ENCODE results near the gene PPP3CA.

PPP3CA gene

GRCh38 chr4:101329592-101329991 is 17.7 kb downstream of the PPP3CA start:
- DNase-seq: no peak

- peak; percentile 88 for DNase-seq
These were observed 19.2 kb downstream of the PPP3CA start for GRCh38 chr4:101328063-101328602.

GRCh38 chr4:101326576-101326975 is 20.8 kb downstream of the PPP3CA start:
- DNase-seq: no peak

GRCh38 chr4:101322743-101323142 is 24.6 kb downstream of the PPP3CA start:
- DNase-seq: no peak

GRCh38 chr4:101321481-101322042 is 25.8 kb downstream of the PPP3CA start:
- DNase-seq: no peak

- DNase-seq: no peak
These were observed 31.5 kb downstream of the PPP3CA start for GRCh38 chr4:101315786-101316185.

- no peak for DNase-seq
These were observed 32.3 kb downstream of the PPP3CA start for GRCh38 chr4:101315041-101315440.

GRCh38 chr4:101309925-101310324 is 37.4 kb downstream of the PPP3CA start:
- DNase-seq: no peak

GRCh38 chr4:101307899-101308298 is 39.4 kb downstream of the PPP3CA start:
- no peak for DNase-seq

GRCh38 chr4:101306764-101307615 is 40.3 kb downstream of the PPP3CA start:
- DNase-seq: no peak

GRCh38 chr4:101306225-101306624 is 41.1 kb downstream of the PPP3CA start:
- DNase-seq: peak; percentile 13

- no peak for DNase-seq
These were observed 42.4 kb downstream of the PPP3CA start for GRCh38 chr4:101304916-101305315.

GRCh38 chr4:101299899-101300540 is 47.3 kb downstream of the PPP3CA start:
- DNase-seq: no peak

GRCh38 chr4:101299021-101299420 is 48.3 kb downstream of the PPP3CA start:
- no peak for DNase-seq

- no peak for DNase-seq
These were observed 51.6 kb downstream of the PPP3CA start for GRCh38 chr4:101295691-101296090.

GRCh38 chr4:101294597-101294996 is 52.7 kb downstream of the PPP3CA start:
- DNase-seq: no peak

- no peak for DNase-seq
These were observed 54.4 kb downstream of the PPP3CA start for GRCh38 chr4:101292901-101293300.

GRCh38 chr4:101292214-101292613 is 55.1 kb downstream of the PPP3CA start:
- DNase-seq: no peak

- no peak for DNase-seq
These were observed 56.1 kb downstream of the PPP3CA start for GRCh38 chr4:101291198-101291597.

- no peak for DNase-seq
These were observed 56.7 kb downstream of the PPP3CA start for GRCh38 chr4:101290654-101291053.

GRCh38 chr4:101289306-101289705 is 58.0 kb downstream of the PPP3CA start:
- no peak for DNase-seq

GRCh38 chr4:101288365-101289145 is 58.8 kb downstream of the PPP3CA start:
- DNase-seq: no peak

GRCh38 chr4:101287324-101287723 is 60.0 kb downstream of the PPP3CA start:
- no peak for DNase-seq
